ENCODE measurements around the gene DISC1.
"Not testable (repeated sequence)": the region's sequence is repeated elsewhere in the genome, so short reads cannot be mapped to it uniquely, and the experiment has no call there.

The DISC1 gene

GRCh38 chr1:231939118-231939517 is 312.5 kb downstream of the DISC1 start:
- peaks cover 6% of the 10 kb centered on the region for H3K4me1 ChIP-seq (ENCODE audit: control insufficient read depth, insufficient read depth, low read length)
- no peaks in the 10 kb centered on the region for H3K36me3 ChIP-seq (ENCODE audit: control insufficient read depth in 2 of 2, insufficient read depth in 2 of 2, low read length in 2 of 2)
- no peak overlapping the region for H3K27ac ChIP-seq (ENCODE audit: low read length)
- H3K27me3 ChIP-seq (ENCODE audit: control insufficient read depth in 1 of 2, insufficient read depth in 2 of 2, low read length in 2 of 2) = no peaks in the 10 kb centered on the region
- peaks cover 0 to 3% of the 10 kb centered on the region in 2 donors for H3K9me3 ChIP-seq (ENCODE audit: control insufficient read depth in 2 of 2, low read length in 2 of 2)
- H3K4me3 ChIP-seq (ENCODE audit: low read length in 2 of 2) = no peak overlapping the region
- H3K9ac ChIP-seq (ENCODE audit: low read length in 2 of 2) = no peak overlapping the region

GRCh38 chr1:231940116-231940515 is 313.5 kb downstream of the DISC1 start:
- Histone ChIP-seq H3K27ac (ENCODE audit: low read length) (no peak overlapping the region), H3K36me3 (ENCODE audit: control insufficient read depth in 2 of 2, insufficient read depth in 2 of 2, low read length in 2 of 2) (no peaks in the 10 kb centered on the region)

DNA sequence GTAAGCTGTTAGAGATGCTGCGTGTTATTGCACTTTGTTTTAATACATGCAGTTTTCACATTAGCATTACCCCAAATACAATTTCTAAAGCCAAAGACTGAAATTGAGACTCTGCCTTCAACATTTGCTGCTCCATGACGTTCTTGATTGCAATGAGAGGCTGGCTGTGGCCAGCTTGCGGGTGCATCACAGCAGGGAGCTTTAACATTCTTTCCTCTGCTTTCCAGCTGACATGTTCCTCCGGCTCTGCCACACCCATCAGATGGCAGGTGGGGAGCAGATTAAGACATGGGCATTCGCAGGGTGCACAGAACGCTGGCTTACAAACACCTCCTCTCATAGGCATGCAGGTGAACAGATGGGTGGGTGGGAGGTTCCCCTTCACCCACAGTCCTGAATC is 314.1 kb downstream of the DISC1 start:
- Histone ChIP-seq H3K27ac (ENCODE audit: low read length) (no peak overlapping the region), H3K27me3 (ENCODE audit: control insufficient read depth in 1 of 2, insufficient read depth in 2 of 2, low read length in 2 of 2) (no peaks in the 10 kb centered on the region), H3K9ac (ENCODE audit: low read length in 2 of 2) (no peak overlapping the region), H3K4me1 (ENCODE audit: control insufficient read depth, insufficient read depth, low read length) (peaks cover 3% of the 10 kb centered on the region), H3K4me3 (ENCODE audit: low read length in 2 of 2) (no peak overlapping the region), H3K9me3 (ENCODE audit: control insufficient read depth in 2 of 2, low read length in 2 of 2) (peaks cover 0 to 3% of the 10 kb centered on the region in 2 donors), H3K36me3 (ENCODE audit: control insufficient read depth in 2 of 2, insufficient read depth in 2 of 2, low read length in 2 of 2) (no peaks in the 10 kb centered on the region)

More at GRCh38 chr1:231940116-231940515, 313.5 kb downstream of the DISC1 start:
- peaks cover 3% of the 10 kb centered on the region for H3K4me1 ChIP-seq (ENCODE audit: control insufficient read depth, insufficient read depth, low read length)
- no peak overlapping the region for H3K4me3 ChIP-seq (ENCODE audit: low read length in 2 of 2)
- no peaks in the 10 kb centered on the region for H3K27me3 ChIP-seq (ENCODE audit: control insufficient read depth in 1 of 2, insufficient read depth in 2 of 2, low read length in 2 of 2)
- H3K9ac ChIP-seq (ENCODE audit: low read length in 2 of 2) = no peak overlapping the region
- peaks cover 0 to 3% of the 10 kb centered on the region in 2 donors for H3K9me3 ChIP-seq (ENCODE audit: control insufficient read depth in 2 of 2, low read length in 2 of 2)

- no peak overlapping the region for H3K9ac ChIP-seq (ENCODE audit: low read length in 2 of 2)
- peaks cover 0 to 3% of the 10 kb centered on the region in 2 donors for H3K9me3 ChIP-seq (ENCODE audit: control insufficient read depth in 2 of 2, low read length in 2 of 2)
- no peaks in the 10 kb centered on the region for H3K36me3 ChIP-seq (ENCODE audit: control insufficient read depth in 2 of 2, insufficient read depth in 2 of 2, low read length in 2 of 2)
- peaks cover under 1% of the 10 kb centered on the region for H3K4me1 ChIP-seq (ENCODE audit: control insufficient read depth, insufficient read depth, low read length)
- H3K4me3 ChIP-seq (ENCODE audit: low read length in 2 of 2) = no peak overlapping the region
- H3K27me3 ChIP-seq (ENCODE audit: control insufficient read depth in 1 of 2, insufficient read depth in 2 of 2, low read length in 2 of 2) = no peaks in the 10 kb centered on the region
- H3K27ac ChIP-seq (ENCODE audit: low read length) = no peak overlapping the region
These were observed 316.5 kb downstream of the DISC1 start for GRCh38 chr1:231943084-231943483.

GRCh38 chr1:231948102-231948501 is 321.5 kb downstream of the DISC1 start:
- H3K9me3 ChIP-seq (ENCODE audit: control insufficient read depth in 2 of 2, low read length in 2 of 2); H3K4me3 ChIP-seq (ENCODE audit: low read length in 2 of 2); H3K9ac ChIP-seq (ENCODE audit: low read length in 2 of 2); H3K27ac ChIP-seq (ENCODE audit: low read length); H3K36me3 ChIP-seq (ENCODE audit: control insufficient read depth in 2 of 2, insufficient read depth in 2 of 2, low read length in 2 of 2); H3K4me1 ChIP-seq (ENCODE audit: control insufficient read depth, insufficient read depth, low read length); H3K27me3 ChIP-seq (ENCODE audit: control insufficient read depth in 1 of 2, insufficient read depth in 2 of 2, low read length in 2 of 2): not testable (repeated sequence)

DNA sequence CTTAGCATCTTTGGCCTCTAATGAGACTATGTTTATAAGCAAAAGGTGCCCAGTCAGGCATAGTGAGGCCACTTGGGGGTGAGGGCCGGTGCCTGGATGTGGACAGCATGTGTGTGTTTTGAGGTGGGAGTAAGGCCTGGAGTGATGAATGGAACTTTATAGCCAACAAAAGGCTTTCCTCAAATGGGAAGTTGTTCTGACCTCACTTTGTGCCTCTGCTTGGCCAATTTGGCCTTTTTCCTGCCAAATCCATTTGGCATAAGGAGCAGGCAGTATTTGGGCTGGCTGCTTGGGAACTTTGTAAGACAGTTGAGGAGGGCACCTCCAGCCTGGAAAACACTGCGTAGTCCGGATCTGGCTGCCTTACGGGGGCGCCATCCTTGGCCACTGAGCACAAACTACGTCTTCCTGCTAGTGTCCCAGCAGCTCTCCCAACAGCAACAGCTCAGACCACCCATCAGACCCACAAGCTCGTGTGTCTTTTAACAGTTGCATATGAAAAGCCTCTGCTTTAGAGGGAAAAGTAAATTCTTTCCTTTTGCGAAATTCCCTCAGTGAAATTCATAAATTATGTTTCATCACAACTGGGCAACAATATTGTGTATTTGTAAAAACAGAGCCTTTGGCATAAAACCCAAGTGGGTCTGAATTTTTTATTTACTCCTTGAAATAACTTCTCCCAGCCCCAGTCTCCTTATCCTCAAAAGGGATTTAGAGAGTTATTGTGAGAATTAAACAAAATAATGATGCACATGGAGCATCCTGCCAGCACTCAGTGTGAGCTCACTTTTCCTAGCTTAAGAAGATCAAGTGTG is 322.9 kb downstream of the DISC1 start:
- no peak overlapping the region for H3K27ac ChIP-seq (ENCODE audit: low read length)
- H3K9ac ChIP-seq (ENCODE audit: low read length in 2 of 2) = no peak overlapping the region
- H3K27me3 ChIP-seq (ENCODE audit: control insufficient read depth in 1 of 2, insufficient read depth in 2 of 2, low read length in 2 of 2) = no peaks in the 10 kb centered on the region
- no peaks in the 10 kb centered on the region for H3K9me3 ChIP-seq (ENCODE audit: control insufficient read depth in 2 of 2, low read length in 2 of 2)
- H3K4me1 ChIP-seq (ENCODE audit: control insufficient read depth, insufficient read depth, low read length) = no peaks in the 10 kb centered on the region
- no peak overlapping the region for H3K4me3 ChIP-seq (ENCODE audit: low read length in 2 of 2)
- no peaks in the 10 kb centered on the region for H3K36me3 ChIP-seq (ENCODE audit: control insufficient read depth in 2 of 2, insufficient read depth in 2 of 2, low read length in 2 of 2)

- no peaks in the 10 kb centered on the region for H3K27me3 ChIP-seq (ENCODE audit: control insufficient read depth in 1 of 2, insufficient read depth in 2 of 2, low read length in 2 of 2)
- H3K4me1 ChIP-seq (ENCODE audit: control insufficient read depth, insufficient read depth, low read length) = no peaks in the 10 kb centered on the region
- H3K9ac ChIP-seq (ENCODE audit: low read length in 2 of 2) = no peak overlapping the region
- no peaks in the 10 kb centered on the region for H3K36me3 ChIP-seq (ENCODE audit: control insufficient read depth in 2 of 2, insufficient read depth in 2 of 2, low read length in 2 of 2)
- H3K9me3 ChIP-seq (ENCODE audit: control insufficient read depth in 2 of 2, low read length in 2 of 2) = no peaks in the 10 kb centered on the region
- H3K4me3 ChIP-seq (ENCODE audit: low read length in 2 of 2) = no peak overlapping the region
- no peak overlapping the region for H3K27ac ChIP-seq (ENCODE audit: low read length)
These were observed 323.9 kb downstream of the DISC1 start for GRCh38 chr1:231950331-231951128.

GRCh38 chr1:231951374-231951773 is 324.8 kb downstream of the DISC1 start:
- H3K4me3 ChIP-seq (ENCODE audit: low read length in 2 of 2) = no peak overlapping the region
- no peaks in the 10 kb centered on the region for H3K4me1 ChIP-seq (ENCODE audit: control insufficient read depth, insufficient read depth, low read length)
- no peak overlapping the region for H3K9ac ChIP-seq (ENCODE audit: low read length in 2 of 2)
- no peak overlapping the region for H3K27ac ChIP-seq (ENCODE audit: low read length)
- no peaks in the 10 kb centered on the region for H3K27me3 ChIP-seq (ENCODE audit: control insufficient read depth in 1 of 2, insufficient read depth in 2 of 2, low read length in 2 of 2)
- no peaks in the 10 kb centered on the region for H3K36me3 ChIP-seq (ENCODE audit: control insufficient read depth in 2 of 2, insufficient read depth in 2 of 2, low read length in 2 of 2)
- H3K9me3 ChIP-seq (ENCODE audit: control insufficient read depth in 2 of 2, low read length in 2 of 2) = no peaks in the 10 kb centered on the region

DNA sequence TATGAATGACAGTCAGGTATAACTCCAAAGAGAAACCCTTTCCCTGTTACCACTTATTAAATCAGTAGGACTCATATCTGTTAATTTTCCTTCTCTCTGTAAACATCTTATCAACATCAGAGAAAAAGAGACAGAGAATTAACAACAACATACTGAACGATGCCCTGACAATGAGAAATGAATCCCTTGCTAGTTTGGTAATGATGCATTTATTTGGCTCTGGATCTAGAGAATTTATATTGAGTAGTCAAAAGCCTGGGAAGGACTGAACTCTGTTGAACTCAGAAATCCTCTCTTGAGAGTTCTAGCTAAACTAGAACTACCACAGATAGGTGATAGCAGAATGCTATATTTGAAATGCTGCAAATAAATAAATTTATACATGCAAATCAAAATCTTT is 325.6 kb downstream of the DISC1 start:
- no peaks in the 10 kb centered on the region for H3K27me3 ChIP-seq (ENCODE audit: control insufficient read depth in 1 of 2, insufficient read depth in 2 of 2, low read length in 2 of 2)
- no peaks in the 10 kb centered on the region for H3K36me3 ChIP-seq (ENCODE audit: control insufficient read depth in 2 of 2, insufficient read depth in 2 of 2, low read length in 2 of 2)
- H3K27ac ChIP-seq (ENCODE audit: low read length) = no peak overlapping the region
- H3K4me3 ChIP-seq (ENCODE audit: low read length in 2 of 2) = no peak overlapping the region
- no peaks in the 10 kb centered on the region for H3K4me1 ChIP-seq (ENCODE audit: control insufficient read depth, insufficient read depth, low read length)
- no peak overlapping the region for H3K9ac ChIP-seq (ENCODE audit: low read length in 2 of 2)
- peaks cover 0 to 5% of the 10 kb centered on the region in 2 donors for H3K9me3 ChIP-seq (ENCODE audit: control insufficient read depth in 2 of 2, low read length in 2 of 2)

DNA sequence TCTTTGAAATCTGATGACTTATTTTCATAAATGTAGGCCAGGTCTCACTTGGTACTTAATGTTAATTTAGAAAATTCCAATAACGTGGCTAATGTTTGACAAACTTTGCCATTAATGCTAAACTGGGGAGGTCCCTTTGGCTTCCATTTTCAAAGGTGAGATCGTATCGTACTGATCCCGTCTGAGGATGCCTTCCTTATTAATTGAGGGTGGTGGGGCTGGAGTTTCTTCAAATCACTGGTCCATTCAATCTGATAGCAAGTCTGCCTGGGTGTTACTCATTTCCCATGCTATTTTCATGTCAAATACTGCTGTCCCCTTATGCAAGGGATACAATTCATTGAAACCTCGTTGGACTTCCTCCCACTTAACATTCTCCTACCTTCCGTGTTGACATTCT is 327.1 kb downstream of the DISC1 start:
- H3K27me3 ChIP-seq (ENCODE audit: control insufficient read depth in 1 of 2, insufficient read depth in 2 of 2, low read length in 2 of 2) = no peaks in the 10 kb centered on the region
- peaks cover 0 to 5% of the 10 kb centered on the region in 2 donors for H3K9me3 ChIP-seq (ENCODE audit: control insufficient read depth in 2 of 2, low read length in 2 of 2)
- no peak overlapping the region for H3K9ac ChIP-seq (ENCODE audit: low read length in 2 of 2)
- H3K4me1 ChIP-seq (ENCODE audit: control insufficient read depth, insufficient read depth, low read length) = no peaks in the 10 kb centered on the region
- no peak overlapping the region for H3K4me3 ChIP-seq (ENCODE audit: low read length in 2 of 2)
- H3K36me3 ChIP-seq (ENCODE audit: control insufficient read depth in 2 of 2, insufficient read depth in 2 of 2, low read length in 2 of 2) = no peaks in the 10 kb centered on the region
- no peak overlapping the region for H3K27ac ChIP-seq (ENCODE audit: low read length)

- Histone ChIP-seq H3K36me3 (ENCODE audit: control insufficient read depth in 2 of 2, insufficient read depth in 2 of 2, low read length in 2 of 2) (no peaks in the 10 kb centered on the region), H3K27me3 (ENCODE audit: control insufficient read depth in 1 of 2, insufficient read depth in 2 of 2, low read length in 2 of 2) (no peaks in the 10 kb centered on the region), H3K4me3 (ENCODE audit: low read length in 2 of 2) (no peak overlapping the region), H3K27ac (ENCODE audit: low read length) (no peak overlapping the region), H3K9ac (ENCODE audit: low read length in 2 of 2) (no peak overlapping the region), H3K4me1 (ENCODE audit: control insufficient read depth, insufficient read depth, low read length) (no peaks in the 10 kb centered on the region), H3K9me3 (ENCODE audit: control insufficient read depth in 2 of 2, low read length in 2 of 2) (peaks cover 0 to 5% of the 10 kb centered on the region in 2 donors)
These were observed 328.2 kb downstream of the DISC1 start for GRCh38 chr1:231954751-231955150.

Data from stomach smooth muscle (tissue), 2 donors.